NCI-H69 (cell line): Measurements from ENCODE around the gene INPPL1.

ENCODE experiments used
- DNase-seq: peaks from one replicate; lab custom pipeline; 2025; lab: John Stamatoyannopoulos, UW

The INPPL1 gene

GRCh38 chr11:72231396-72232259, 7.1 kb downstream of the INPPL1 start:
- DNase-seq, result no peak

GRCh38 chr11:72232260-72233055, 7.9 kb downstream of the INPPL1 start:
- no peak for DNase-seq

DNA sequence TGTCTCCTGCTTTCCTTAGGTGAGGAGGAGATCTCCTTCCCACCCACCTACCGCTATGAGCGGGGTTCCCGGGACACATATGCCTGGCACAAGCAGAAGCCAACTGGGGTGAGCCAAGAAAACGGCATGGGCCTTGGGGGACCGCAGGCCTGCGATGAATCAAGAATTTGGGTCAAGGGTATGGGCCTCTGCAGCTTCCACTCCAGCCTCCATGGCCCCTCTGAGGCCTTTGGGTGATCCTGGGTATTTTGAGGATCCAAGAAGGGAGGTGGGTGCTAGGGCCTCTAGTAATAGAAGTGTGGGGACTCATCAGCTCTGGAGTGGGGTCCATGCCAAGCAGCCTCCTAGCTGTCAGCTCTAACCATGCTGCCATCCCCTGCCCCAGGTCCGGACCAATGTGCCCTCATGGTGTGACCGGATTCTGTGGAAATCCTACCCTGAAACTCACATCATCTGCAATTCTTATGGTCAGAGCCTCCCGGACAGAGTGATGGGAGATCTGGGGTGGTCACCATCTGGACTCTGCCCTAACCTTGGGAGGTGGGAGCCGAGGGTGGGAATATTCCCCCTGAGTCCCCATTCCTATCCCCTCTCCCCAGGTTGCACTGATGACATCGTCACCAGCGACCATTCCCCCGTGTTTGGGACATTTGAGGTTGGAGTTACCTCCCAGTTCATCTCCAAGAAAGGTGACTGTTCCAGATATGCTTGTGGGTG, 8.6 kb downstream of the INPPL1 start:
- no peak for DNase-seq

GRCh38 chr11:72233773-72234513, 9.4 kb downstream of the INPPL1 start:
- no peak for DNase-seq

GRCh38 chr11:72234514-72234830, 9.9 kb downstream of the INPPL1 start:
- DNase-seq, result no peak

DNA sequence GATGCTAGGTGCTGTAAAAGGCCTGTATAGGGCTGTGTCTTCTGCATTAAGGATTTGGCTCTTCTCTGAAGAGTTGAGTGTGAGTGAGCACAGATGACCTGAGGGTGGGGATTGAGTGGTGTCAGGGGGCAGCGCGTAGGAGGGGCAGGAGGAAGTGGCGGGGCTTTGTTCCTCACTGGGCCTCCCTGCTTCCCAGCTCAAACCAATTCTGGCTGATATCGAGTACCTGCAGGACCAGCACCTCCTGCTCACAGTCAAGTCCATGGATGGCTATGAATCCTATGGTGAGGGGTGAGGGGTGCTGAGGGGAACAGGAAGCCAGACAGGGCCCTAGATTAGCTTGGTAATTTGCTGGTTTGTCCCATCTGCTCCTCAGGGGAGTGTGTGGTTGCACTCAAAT, 10.4 kb downstream of the INPPL1 start:
- no peak for DNase-seq

DNA sequence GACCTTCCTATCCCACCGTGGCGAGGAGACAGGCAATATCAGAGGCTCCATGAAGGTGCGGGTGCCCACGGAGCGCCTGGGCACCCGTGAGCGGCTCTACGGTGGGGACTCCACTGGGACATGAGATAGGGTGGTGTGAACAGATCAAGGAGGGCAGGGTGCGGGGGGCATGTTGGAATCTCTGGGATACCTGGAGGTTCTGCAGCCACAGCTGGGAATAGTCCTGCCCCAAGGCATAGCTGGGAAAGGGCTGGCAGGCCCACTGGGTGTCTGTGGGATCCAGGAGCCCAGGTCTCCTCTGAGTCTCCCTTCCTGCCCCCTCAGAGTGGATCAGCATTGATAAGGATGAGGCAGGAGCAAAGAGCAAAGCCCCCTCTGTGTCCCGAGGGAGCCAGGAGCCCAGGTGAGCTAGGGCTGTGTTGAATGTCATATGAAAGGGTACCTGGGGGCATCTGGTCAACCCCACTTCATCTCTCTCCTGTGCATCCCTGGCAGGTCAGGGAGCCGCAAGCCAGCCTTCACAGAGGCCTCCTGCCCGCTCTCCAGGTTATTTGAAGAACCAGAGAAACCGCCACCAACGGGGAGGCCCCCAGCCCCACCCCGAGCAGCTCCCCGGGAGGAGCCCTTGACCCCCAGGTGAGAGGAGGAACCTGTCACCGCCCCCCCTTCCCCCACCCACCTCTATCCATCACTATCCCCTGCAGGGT, 10.9 kb downstream of the INPPL1 start:
- DNase-seq, result no peak

DNA sequence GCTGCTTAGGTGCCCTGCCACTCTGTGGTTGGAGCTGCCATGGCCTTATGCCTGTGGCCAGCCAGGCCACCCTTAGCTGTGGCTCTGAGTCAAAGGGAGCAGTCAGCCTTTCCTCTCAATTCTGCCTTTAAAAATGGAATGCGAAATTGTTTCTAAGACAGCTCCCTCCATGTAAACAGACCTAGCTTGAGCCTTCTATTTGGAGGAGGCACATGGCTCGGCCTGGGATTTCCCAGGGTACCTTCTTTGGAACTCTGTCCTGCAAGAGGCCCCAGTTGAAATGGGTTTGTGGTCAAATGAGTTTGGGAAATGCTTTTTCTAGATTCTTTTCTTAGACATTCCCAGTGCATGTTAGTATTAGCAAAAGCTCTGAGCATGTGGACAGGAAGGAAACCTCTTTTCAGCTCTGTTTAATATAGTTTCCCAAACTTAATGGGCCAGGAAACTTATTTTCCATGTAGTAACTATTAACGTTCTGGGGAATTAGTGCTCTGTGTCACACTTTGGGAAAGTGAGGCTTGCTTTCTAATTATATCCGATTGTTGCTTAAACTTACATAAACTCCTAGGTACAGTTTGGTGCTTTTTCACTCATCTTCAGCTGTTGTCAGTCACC, 11.6 kb downstream of the INPPL1 start:
- DNase-seq, result no peak

DNA sequence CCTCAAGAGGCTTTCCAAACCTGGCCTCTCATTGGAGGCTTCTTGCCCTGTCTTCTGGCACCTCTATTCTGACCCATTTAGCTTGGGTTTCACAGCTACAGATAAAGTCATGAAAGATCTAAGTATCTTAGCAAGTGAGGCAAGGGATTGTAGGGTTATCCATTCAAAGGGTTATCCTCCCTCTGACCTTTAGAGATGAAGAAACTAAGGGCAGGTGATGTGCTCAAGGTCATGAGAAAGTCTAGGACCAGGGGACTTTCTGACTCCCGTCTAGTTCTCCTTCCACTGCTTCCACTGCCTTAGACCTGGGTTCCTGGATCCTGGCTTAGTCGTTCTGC, 12.2 kb downstream of the INPPL1 start:
- no peak for DNase-seq

DNA sequence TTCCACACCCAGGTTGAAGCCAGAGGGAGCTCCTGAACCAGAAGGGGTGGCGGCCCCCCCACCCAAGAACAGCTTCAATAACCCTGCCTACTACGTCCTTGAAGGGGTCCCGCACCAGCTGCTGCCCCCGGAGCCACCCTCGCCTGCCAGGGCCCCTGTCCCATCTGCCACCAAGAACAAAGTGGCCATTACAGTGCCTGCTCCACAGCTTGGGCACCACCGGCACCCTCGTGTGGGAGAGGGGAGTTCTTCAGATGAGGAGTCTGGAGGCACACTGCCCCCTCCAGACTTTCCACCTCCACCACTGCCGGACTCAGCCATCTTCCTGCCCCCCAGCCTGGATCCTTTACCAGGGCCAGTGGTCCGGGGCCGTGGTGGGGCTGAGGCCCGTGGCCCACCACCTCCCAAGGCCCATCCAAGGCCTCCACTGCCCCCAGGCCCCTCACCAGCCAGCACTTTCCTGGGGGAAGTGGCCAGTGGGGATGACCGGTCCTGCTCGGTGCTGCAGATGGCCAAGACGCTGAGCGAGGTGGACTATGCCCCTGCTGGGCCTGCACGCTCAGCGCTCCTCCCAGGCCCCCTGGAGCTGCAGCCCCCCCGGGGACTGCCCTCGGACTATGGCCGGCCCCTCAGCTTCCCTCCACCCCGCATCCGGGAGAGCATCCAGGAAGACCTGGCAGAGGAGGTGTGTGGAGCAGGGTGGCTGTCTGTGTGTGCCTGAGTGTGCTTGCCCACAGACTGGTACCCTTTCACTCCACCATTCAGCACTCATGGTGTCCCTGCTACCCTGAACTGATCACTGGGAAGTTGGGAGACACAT, 12.8 kb downstream of the INPPL1 start:
- no peak for DNase-seq

DNA sequence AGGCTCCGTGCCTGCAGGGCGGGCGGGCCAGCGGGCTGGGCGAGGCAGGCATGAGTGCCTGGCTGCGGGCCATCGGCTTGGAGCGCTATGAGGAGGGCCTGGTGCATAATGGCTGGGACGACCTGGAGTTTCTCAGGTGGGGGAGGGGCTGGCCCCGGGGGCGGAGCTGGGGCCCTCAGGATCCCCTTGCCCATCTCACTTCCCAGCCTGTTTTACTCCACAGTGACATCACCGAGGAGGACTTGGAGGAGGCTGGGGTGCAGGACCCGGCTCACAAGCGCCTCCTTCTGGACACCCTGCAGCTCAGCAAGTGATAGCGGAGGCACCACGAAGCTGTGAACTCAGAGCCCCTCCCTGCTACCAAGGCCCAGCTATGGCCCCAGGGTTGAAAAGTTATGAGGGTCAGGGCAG, 13.5 kb downstream of the INPPL1 start:
- peak; percentile 75 for DNase-seq

- DNase-seq, result peak; percentile 51
These were observed 14.1 kb downstream of the INPPL1 start for GRCh38 chr11:72238492-72239312.

DNA sequence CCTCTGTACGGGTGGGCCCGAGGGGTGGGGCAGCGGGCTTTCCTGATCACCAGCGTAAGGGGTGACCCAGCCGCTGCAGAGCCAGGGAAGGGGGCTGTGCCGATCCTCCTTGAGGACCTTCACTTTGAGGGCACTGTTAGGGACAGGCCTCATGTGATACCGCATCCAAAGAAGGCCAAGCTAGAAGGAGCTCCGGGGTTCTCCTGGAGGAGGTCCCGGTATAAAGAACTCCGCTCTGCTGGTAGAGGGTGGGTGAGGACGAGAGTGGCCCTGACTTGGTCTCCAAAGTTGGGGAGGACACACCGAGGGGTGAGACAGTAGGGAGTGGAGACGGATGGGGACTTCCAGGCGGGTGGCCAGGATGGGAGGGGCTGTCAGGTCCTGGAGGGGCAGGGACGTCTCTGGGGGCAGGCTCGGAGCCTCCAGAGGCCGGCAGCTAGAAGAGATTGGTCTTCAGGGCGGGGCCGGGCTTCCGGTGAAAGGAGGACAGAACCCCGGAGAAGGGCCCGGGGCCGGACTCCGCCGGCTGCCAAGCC, 14.8 kb downstream of the INPPL1 start:
- DNase-seq, result peak; percentile 84

GRCh38 chr11:72239849-72240460, 15.4 kb downstream of the INPPL1 start:
- no peak for DNase-seq

DNA sequence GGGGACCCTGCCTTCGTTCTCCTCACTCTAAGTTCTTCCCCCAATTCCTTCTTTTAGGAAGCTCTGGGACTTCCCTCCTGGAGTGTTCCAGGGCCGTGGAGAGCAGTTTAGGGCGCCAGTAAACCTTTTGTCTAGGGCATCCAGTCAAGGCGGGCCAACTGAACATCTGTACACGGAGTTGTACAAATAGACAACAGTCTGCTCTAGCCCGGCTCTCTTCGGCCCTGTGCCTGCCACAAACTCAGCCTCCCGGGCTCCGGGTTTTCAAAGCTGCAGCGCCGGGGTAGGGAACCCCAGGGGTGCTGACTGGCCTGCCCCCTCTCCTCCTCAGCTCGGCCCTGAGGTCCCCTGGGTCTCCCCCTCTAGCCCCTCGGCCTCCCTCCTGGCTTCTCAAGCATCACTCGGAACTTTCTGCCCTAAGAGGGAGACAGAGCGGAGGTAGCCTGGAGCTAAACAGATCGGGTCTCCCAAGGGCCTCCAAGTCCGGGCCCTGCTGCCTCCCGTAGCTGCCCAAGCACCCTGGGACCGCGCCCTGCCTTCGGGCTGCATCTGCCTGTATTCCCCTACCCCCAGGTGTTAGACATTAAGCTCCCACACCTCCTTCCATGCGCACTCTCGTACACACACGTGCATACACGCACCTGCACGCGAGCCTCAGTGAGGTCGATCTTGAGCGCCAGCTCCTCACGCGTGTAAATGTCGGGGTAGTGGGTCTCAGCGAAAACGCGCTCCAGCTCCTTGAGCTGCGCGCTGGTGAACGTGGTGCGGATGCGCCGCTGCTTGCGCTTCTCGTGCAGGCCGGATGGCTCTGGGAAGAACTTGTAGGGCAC, 16.1 kb downstream of the INPPL1 start:
- peak; percentile 57 for DNase-seq

GRCh38 chr11:72241291-72241781, 16.8 kb downstream of the INPPL1 start:
- DNase-seq, result no peak

DNA sequence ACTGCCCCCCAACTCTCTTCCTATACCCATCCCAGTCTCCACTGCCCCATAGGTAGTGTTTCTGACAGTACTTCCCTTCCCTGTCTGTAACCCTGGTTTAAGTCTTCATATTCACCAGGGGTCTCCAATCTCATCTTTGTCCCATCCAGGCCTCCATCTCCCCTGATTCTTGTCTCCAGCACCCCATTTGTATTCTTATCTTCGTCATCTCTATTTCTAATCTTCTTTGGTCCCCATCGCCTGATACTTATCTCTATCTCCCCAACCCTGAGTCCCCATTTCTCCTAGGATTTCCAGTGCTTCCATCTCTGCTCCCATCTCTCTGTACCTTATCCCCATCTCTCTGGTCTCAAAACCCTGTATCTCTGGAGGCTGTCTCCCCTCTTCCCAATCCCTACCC, 17.6 kb downstream of the INPPL1 start:
- no peak for DNase-seq
